GM20000 (cell line): ENCODE data around the gene PRAMEF7.
"Not testable (repeated sequence)": the region's sequence is repeated elsewhere in the genome, so short reads cannot be mapped to it uniquely, and the experiment has no call there.

Source experiments
- DNase-seq: peaks from one replicate; pipeline ENCODE4 v3.0.0; 2012; ENCODE audit warnings: low spot score

PRAMEF7 gene

DNA sequence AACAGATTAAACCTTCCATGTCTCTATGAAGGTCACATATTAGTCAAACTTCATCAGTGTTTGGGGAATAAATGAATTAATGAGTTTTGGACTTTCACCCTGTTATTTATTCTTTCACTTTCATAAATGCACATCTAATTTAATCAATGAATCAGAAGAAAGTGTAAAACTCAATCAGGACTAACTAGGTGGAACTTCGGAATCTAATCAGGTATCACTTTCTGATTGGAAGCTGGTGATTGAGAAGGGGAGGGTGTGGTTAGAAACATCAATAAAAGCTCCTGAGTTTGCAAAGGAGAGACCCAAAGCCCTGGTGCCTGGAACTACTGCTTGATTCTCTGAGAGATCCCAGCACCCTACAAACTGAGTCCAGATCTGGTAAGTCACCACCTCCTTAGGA lies at the start of gene PRAMEF7:
Gene PRAMEF7, plus strand, starts transcription at position 301 of the 400 bp plus-strand sequence. CDS start 1,083 bp downstream, outside the sequence.
- not testable (repeated sequence) for DNase-seq

DNA sequence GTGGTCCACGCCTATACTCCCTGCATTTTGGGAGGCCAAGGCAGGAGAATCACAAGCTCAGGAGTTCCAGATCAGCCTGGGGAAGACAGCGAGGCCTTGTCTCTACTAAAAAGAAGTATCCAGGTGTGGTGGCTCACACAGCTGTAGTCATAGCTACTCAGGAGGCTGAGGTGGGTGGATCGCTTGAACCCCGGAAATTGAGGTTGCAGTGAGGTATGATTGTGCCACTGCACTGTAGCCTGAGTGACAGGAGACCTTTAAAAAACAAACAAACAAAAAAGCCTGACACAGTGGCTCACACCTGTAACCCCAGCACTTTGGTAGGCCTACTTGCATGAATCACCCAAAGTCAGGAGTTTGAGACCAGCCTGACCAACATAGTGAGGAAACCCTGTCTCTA lies 38.0 kb upstream of the PRAMEF7 start:
- DNase-seq, result not testable (repeated sequence)

DNA sequence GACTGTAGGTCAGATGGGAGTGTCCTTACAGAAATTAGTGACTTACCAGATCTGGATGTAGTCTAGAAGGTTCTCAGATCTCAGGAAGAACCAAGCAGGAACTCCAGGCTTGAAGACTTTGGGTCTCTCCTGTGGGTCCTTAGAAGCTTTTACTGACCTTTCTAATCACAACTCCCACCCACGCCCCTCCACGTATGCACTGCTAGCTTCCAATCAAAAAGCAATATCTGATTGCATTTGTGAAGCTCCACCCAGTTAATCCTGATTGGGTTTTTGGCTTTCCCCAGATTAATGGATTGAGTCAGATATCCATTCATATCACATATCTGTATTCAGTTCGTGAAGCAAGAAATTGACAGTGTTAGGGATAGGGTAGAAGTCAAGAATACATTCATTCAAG lies 30.3 kb upstream of the PRAMEF7 start, which contains the start of gene PRAMEF4:
Gene PRAMEF4, minus strand, starts transcription at position 101 of the 400 bp plus-strand sequence. CDS start 2,807 bp downstream, outside the sequence.
- not testable (repeated sequence) for DNase-seq

DNA sequence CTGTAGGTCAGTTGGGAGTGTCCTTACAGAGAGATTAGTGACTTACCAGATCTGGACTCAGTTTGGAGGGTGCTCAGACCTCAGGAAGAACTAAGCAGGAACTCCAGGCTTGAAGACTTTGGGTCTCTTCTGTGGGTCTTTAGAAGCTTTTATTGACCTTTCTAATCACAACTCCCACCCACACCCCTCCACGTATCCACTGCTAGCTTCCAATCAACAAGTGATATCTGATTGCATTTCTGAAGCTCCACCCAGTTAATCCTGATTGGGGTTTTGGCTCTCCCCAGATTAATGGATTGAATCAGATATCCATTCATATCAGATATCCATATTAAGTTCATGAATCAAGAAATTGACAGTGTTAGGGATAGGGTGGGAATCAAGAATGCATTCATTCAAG lies 18.2 kb upstream of the PRAMEF7 start, which contains the start of gene PRAMEF10:
Gene PRAMEF10, minus strand, starts transcription at position 101 of the 400 bp plus-strand sequence. CDS start 2,423 bp downstream, outside the sequence.
- not testable (repeated sequence) for DNase-seq

DNA sequence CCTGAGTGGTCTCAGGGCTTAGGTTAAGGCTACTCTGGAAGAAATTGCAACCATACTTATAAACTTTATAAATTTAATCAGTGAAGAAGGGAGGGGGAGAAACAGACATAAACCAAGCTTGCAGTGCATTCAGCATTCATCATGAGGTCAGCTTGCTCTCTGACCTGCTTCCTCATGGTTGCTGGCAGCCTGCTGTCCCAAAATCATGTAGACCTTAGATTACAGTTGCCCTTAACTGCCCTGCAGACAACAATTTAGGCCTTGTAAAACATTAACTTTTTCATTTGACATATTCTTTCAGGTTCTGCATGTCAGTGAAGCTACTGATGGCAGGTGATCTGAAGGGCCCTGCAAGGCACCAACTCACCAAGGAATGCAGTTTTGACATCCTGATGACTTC lies 17.2 kb upstream of the PRAMEF7 start:
- not testable (repeated sequence) for DNase-seq

DNA sequence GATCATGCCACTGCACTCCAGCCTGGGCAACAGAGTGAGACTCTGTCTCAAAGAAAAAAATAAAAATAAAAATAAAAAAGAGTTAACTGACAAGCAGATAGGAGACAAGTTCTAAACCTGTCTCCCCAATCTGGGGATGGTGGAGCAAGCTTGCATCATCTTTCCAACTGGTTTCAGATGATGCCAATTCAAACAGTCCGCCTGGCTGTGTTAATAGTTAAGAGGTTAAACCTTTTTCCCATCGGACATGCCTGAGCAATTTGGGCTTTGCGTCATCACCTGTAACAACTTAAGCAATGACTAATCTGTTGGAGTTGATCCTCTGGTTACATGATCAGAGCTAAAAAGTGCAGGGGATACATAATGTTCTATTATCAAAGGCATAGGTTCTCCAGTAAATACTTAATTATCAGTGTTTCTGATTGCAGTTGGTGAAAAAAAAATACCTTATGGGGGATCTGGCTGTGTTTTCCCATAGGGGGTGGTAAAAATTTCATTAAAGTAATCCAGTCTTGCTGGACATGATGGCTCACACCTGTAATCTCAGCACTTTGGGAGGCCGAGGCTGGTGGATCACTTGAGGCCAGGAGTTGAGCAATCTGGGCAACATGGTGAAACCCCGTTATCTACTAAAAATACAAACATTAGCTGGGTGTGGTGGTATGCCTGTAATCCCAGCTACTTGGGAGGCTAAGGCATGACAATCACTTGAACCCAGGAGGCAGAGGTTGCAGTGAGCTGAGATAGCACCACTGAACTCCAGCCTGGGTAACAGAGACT lies 12.4 kb upstream of the PRAMEF7 start:
- DNase-seq, result not testable (repeated sequence)

DNA sequence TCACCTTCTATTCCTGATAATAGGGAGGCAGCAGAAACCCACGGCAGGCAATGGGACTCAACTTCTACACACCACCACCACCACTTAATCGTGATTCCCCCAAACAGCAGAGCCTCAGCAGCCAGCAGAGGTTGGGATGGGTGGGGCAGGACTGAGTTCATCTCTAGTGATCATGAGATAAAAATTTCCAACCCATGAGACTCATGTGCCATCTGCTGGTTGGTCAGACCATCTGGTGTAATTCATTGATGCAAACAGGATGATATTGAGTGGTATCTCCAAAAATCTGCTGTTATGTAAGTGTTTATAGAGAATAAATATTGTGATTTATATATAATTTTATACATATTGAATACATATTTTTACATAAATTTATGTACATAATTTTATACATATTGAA lies 5.3 kb downstream of the PRAMEF7 start:
- not testable (repeated sequence) for DNase-seq

DNA sequence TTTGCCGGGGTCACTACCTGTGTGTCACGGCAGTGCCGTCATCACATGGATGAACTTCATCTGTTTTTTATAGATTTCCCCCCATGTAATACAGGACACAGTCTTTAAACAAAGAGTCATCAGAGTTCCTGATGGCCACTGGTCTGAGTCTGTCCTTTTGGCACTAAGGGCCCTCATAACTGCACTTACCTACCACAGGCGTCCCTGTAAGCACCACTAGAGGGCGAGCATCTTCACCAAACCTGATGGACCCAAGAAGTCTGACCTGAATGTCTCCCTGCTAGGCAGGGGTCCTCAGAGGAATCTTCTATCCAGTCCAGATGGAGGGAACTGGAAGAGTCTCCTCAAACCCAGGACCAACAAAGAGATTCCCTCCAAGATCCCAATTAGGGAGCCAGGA lies 8.0 kb downstream of the PRAMEF7 start:
- DNase-seq, result not testable (repeated sequence)

DNA sequence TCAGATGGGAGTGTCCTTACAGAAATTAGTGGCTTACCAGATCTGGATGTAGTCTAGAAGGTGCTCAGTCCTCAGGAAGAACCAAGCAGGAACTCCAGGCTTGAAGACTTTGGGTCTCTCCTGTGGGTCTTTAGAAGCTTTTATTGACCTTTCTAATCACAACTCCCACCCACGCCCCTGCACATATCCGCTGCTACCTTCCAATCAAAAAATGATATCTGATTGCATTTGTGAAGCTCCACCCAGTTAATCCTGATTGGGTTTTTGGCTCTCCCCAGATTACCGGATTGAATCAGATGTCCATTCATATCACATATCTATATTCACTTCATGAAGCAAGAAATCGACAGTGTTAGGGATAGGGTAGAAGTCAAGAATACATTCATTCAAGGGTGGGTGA lies 31.1 kb downstream of the PRAMEF7 start, which contains the start of gene PRAMEF6:
Gene PRAMEF6, minus strand, starts transcription at position 101 of the 400 bp plus-strand sequence. CDS start 5,062 bp downstream, outside the sequence.
- not testable (repeated sequence) for DNase-seq
